Transverse colon (tissue), 4 donors: Measurements from ENCODE around the gene NDUFB3.

Experiments used
- CTCF ChIP-seq, 5 experiments: fragments of 200-600 bp in 3 of 5; fragments of 450-650 bp in 2 of 5; sonication (generic) in 3 of 5; IDR thresholded peaks; 1 replicate in 2 of 5; 2 replicates in 3 of 5; pipeline ENCODE4 v1.5.1; 2016 to 2017; ENCODE audit warnings: antibody characterized with exemption in 5 of 5, inconsistent platforms in 3 of 5, mild to moderate bottlenecking in 2 of 5, moderate library complexity in 1 of 5
- POLR2A ChIP-seq: fragments of 450-650 bp; IDR thresholded peaks from one replicate; pipeline ENCODE4 v1.6.1; 2016; ENCODE audit warnings: antibody characterized with exemption, mild to moderate bottlenecking, moderate library complexity
- POLR2AphosphoS5 ChIP-seq, 3 donors: sonication (generic); formaldehyde crosslinking; IDR thresholded peaks; one replicate each; pipeline ENCODE4 v1.6.1; 2016; ENCODE audit warnings: antibody characterized with exemption in 3 of 3

DNA sequence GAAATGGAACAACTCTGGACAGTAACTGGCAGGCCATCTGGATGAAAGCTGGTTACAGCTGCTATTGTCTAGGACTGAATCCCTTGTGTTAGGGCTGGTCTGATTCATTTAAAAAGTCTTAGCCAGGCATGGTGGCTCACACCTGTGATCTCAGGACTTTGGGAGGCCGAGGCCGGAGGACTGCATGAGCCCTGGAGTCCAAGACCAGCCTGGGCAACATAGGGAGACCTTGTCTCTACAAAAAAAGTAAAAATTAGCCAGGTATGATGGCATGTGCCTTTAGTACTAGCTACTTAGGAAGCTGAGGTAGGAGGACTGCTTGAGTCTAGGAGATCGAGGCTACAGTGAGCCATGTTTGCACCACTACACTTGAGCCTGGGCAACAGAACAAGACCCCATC is 28.7 kb downstream of the NDUFB3 start:
- TF ChIP-seq CTCF (IDR thresholded peaks at IDR 0.05) = no peak
- no peak for TF ChIP-seq POLR2A
- no peak for TF ChIP-seq POLR2AphosphoS5 (IDR thresholded peaks at IDR 0.05)
